Measurements from ENCODE around the gene ZMYND15. TPM values are rescaled to one million over a fixed set of nuclear protein-coding genes. Genes with fewer than 3 reads are reported as not detected.

Gene ZMYND15
- total and polyA plus RNA-seq, 2 of the 13 experiments (the other 11 are each of a cell fraction or from before 2014, with no cell fraction given) = 0.24 to 2.7 TPM

DNA sequence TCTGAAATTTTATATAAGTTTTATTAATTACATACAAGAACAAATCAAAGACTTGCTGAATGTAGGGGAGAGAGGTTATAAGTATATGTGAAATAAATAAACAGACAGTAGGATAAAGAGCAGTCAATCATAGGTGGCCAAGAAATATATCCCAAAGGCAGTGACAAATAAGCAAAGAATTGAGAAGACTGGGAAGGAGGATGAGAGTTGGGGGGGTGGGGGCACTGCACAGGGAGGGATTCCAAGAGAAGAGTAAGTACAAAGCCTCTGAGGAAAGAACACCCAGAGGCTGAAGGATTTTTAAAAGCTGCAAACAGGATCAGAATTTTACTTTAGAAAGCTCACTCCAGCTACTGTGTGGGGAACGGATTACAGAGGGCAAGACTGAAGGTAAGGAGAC lies 38.5 kb upstream of the ZMYND15 start:
- ChIA-PET POLR2A (interaction anchor here (0.6 to 1.1 kb wide), 3 partner anchors 20 to 251 kb away, joined by 3 to 4 read pairs (median 3); partner anchors contain the start of gene TM4SF5), CTCF (ENCODE audit: low intra/inter-chr PET ratio, low total read pairs) (no interaction called here)
- Histone ChIP-seq H3K4me3 (replicated peaks in 1 of 3; ENCODE audit: insufficient read depth in 1 of 3, low read depth in 2 of 3, low read length in 3 of 3) (no peak overlapping the region), H3K27ac (ENCODE audit: extremely low read length, insufficient read depth, low read length) (no peak overlapping the region), H3K36me3 (replicated peaks in 1 of 2; ENCODE audit: control insufficient read depth in 1 of 2, insufficient read depth in 2 of 2, low read length in 2 of 2) (peaks cover 6 to 21% of the 10 kb centered on the region in 2 experiments), H3K4me2 (ENCODE audit: low read depth, low read length) (peak overlapping the region; percentile 16; the same call in 1 of the 2 replicates), H2AFZ (ENCODE audit: low read length) (no peak overlapping the region), H4K20me1 (ENCODE audit: insufficient read depth, low read length) (no peaks in the 10 kb centered on the region), H3K27me3 (ENCODE audit: control insufficient read depth in 1 of 2, insufficient read depth in 2 of 2, low read length in 2 of 2) (no peaks in the 10 kb centered on the region; a peak in 1 of 5 replicates), H3K79me2 (ENCODE audit: insufficient read depth, low read length) (peaks cover 74% of the 10 kb centered on the region), H3K4me1 (ENCODE audit: insufficient read depth, low read length) (peaks cover 52% of the 10 kb centered on the region), H3K9ac (ENCODE audit: insufficient read depth, low read depth, low read length) (no peak overlapping the region), H3K9me3 (ENCODE audit: low read length) (no peaks in the 10 kb centered on the region)
- FAIRE-seq (no peak), ATAC-seq (no peak), DNase-seq (ENCODE audit: low spot score) (no peak)
- in situ Hi-C loops (cut with HindIII; ENCODE audit: extremely low pct_ligation_motif_present, low pct_unique_long_range_greater_than_20kb) = no loop called here
- BruUV-seq (replicated peaks) = no TSS peak
- no peak for TF ChIP-seq ZBTB7B (CRISPR knock-in tag; IDR thresholded peaks at IDR 0.05)
- TF ChIP-seq, protein P1, sequence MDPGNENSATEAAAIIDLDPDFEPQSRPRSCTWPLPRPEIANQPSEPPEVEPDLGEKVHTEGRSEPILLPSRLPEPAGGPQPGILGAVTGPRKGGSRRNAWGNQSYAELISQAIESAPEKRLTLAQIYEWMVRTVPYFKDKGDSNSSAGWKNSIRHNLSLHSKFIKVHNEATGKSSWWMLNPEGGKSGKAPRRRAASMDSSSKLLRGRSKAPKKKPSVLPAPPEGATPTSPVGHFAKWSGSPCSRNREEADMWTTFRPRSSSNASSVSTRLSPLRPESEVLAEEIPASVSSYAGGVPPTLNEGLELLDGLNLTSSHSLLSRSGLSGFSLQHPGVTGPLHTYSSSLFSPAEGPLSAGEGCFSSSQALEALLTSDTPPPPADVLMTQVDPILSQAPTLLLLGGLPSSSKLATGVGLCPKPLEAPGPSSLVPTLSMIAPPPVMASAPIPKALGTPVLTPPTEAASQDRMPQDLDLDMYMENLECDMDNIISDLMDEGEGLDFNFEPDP (CRISPR knock-in tag; conservative IDR thresholded peaks at IDR 0.05) = no peak
- no peak for TF ChIP-seq FUBP1 (CRISPR knock-in tag; IDR thresholded peaks at IDR 0.05; ENCODE audit: borderline replicate concordance)
- no peak for TF ChIP-seq SCMH1 (CRISPR knock-in tag; IDR thresholded peaks at IDR 0.05; ENCODE audit: borderline replicate concordance)
- TF ChIP-seq THAP7 (CRISPR knock-in tag; IDR thresholded peaks at IDR 0.05) = no peak
- no peak for TF ChIP-seq MED1 (CRISPR knock-in tag; IDR thresholded peaks at IDR 0.05)
- TF ChIP-seq RNF219 (CRISPR knock-in tag; IDR thresholded peaks at IDR 0.05) = no peak
- TF ChIP-seq HOXA7 (CRISPR knock-in tag; IDR thresholded peaks at IDR 0.05) = no peak
- no peak for TF ChIP-seq SYNCRIP (IDR thresholded peaks at IDR 0.05; ENCODE audit: insufficient read depth, low read depth, low read length)
- no peak for TF ChIP-seq ZBTB1 (CRISPR knock-in tag; IDR thresholded peaks at IDR 0.05; ENCODE audit: borderline replicate concordance)
- TF ChIP-seq GZF1 (CRISPR knock-in tag; IDR thresholded peaks at IDR 0.05) = no peak
- no peak for TF ChIP-seq KMT2B (CRISPR knock-in tag; IDR thresholded peaks at IDR 0.05)
- intact Hi-C loops (cut with micrococcal nuclease; ENCODE audit: unreplicated experiment) = no loop called here
- 100% methylated on average over 1 of the region's 1 CpG for WGBS (ENCODE audit: low lambda C conversion rate)
